ENCODE results near the gene HSPA12A.

Gene HSPA12A

DNA sequence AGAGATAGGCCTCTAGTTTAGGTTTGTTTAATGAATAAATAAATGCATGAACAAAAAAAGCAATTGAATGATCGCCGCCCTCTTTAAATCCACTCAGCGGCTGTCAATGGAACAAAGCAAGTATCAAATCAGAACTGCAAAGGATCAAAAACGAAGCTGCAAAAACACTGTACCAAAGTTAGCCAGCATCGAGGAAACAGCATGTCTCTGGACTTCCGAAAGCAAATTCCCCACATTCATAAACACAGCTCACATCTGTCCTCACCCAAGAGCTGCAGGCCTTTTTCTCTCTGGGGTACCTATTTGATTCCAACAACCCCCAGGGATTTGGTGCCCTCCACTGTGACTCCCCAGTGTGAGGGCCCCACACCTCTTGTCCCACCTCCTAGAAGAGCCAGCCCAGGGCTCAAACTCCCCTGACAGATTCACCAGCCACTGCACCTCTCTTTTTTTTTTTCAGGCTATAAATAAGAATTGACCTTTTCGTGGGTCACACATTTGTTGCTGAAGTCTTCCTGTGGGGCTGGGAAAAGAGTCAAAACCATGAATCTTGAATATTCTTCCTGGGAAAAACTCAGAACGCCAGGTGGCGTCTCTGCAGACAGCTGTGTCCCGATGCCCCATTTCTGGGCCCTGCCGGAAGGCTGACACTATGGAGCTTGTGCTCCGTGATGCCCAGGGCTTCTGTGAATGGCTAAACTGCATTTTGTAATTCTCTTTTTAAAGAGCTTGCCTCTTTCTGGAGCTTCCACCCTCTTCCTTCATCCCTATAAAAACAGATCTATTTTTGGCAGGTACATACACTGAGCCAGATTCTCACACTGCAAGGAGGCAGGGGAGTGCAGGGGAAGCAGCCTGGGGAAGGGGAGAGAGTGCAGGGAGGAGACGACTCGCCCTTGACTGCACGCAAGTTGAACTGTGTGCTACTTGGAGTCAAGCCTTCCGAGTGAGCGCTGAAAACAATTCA, 51.7 kb downstream of the HSPA12A start:
- no peak for DNase-seq

DNA sequence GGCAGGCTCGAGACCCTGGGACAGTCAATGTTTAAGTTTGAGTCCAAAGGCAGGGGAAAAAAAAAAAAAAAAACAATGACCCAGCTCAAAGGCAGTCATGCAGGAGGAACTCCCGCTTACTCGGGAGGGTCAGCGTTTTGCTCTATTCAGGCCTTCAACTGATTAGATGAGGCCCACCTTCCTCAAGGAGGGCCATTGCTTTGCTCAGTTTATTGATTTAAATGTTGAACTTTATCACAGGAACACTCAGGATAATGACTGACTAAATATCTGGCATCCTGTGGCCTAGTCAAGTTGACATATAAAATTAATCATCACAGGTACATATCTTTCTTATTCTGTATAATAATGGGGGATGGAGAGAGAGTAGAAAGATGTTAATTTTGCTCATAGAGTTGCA, 52.6 kb downstream of the HSPA12A start:
- no peak for DNase-seq

DNA sequence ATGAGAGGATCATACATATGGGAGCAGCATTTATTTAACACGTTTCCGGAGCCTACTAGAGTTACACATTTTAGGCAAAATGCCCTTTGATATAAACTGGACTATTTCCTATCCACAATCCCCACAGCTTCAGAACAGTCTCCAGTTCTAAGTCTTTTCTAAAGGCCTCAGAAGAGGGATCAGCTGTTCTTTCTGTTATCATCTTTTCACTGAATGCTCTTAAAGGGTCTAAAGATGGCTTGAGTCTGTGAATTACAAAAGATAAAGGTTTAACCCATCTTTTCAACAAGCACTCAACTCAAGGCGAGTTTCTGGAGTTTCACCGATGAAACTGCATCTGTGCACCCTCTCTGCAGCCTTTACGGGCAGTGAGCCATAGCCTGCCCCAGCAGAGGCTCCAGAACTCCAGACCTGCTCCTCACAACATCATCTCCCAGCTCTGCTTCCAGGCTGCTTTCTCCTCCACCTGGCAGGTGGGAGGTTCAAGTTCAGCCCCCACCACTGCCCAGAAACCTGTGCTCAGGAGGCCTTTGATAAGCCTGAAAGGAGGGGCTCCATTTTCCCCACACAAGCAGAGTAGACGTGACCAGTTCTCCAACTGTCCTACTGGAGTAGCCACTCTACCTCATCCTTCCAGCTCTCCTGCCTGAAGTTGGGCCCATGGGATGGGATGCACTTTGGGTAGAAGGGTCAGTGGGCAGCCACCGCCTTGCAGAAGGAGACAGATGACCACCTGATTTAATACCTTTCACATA, 53.4 kb downstream of the HSPA12A start:
- DNase-seq, result no peak

DNA sequence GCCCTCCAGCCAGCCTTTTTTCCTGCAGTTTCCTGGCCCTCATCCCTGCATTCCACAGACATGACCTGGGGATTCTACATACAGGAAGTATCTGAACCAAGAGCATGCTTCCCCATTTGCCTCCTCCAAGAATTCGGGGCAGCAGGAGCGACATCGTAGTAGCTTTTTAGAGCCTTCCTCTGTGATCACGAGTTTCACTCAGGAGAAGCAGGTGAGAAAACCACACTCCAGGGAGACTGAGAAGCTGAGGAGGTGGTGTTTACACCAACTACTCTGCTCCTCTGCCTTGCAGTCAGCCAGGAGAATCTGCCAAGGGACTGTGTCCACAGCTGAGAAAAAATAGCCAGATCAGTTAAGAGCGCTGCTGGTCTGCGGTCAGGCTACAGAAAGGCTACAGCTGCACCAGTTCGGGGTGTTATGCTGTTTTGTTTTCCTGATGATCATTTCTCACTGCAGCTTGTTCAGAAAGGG, 54.1 kb downstream of the HSPA12A start:
- no peak for DNase-seq

DNA sequence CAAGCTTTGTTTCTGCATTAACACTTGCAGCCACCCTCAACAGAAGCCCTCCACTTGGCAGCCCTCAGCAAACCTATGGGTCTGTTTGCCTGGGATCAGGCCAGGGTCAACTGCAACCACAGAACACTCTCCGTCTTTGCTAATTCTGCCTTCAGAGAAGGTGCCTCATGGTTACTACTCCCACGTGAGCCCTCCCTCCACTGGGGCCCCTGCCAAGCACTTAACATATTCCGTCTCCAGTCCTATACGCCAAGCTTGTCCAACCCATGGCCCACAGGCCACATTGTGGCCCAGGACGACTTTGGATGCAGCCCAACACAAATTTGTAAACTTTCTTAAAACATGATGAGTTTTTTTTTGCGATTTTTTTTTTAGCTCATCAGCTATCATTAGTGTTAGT, 54.7 kb downstream of the HSPA12A start:
- no peak for DNase-seq

DNA sequence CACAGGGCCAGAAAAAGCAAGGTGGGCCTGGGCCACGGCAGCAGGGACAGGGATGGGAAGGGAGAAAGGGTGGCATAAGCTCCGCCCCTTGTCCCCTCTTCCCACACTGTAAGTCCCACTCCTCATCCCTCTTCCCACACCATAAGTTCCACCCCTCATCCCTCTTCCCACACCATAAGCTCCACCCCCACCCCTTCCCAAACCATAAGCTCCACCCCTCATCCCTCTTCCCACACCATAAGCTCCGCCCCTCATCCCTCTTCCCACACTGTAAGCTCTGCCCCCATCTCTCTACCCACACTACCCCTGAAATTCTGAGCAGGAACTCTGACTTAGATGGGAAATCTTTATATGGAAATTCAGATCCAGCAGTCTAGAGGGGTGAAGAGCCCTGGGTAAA, 55.7 kb downstream of the HSPA12A start:
- no peak for DNase-seq

DNA sequence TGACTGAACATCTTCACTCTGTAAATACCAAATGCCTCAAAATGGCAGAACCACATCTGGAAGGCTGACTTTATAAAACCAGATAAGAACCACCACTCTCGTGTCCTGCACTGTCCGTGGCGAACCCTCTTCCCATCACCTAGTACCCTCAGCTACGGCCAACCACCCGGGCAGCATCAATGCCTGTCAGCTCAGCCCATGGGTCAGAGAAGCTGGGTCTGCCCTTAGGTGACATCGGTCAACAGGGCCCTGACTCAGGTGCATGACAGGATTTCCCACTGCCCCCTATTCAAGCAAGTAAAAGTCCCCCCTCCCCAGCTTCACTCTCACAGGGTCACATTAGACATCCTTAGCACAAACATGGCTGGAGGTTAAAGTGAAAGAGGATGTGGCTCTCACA, 56.6 kb downstream of the HSPA12A start:
- no peak for DNase-seq

DNA sequence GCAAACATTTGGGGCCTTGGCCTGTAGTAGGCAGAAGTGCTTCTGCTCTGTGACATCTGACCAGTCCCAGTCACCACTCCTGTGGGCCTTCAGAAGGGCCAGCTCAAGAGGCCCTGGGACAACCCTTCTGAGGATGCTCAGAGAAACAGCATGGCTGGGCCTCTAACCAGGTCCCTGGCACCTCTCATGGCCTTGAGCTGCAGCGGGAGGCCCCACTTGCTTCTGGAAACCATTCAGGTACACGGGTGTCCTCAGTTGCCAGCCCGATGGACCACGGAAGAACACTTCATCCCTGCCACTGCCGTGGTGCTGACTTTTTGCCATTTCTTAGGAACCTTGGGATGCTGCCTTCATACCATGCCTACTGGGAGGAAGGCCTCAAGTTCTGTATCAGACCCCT, 57.6 kb downstream of the HSPA12A start:
- no peak for DNase-seq

DNA sequence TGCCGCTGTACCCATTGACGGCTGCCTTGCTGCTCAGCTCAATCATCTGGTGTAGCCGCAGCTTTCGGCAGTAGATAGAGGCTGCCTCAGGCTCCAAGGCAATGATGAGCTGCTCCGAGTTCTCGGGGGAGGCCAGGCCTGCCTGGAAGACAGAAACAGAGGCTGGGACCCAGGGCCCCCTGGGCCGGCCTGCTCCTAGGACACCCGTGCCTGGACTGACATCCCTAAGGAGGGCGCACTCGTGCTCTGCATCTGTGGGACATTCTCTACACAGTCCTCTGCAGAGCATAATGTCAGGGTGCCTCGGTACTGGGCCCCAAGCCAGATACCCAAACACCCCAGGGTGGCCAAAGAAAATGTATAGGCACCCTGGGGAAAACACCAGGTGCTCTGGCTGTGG, 58.5 kb downstream of the HSPA12A start:
- DNase-seq, result no peak

DNA sequence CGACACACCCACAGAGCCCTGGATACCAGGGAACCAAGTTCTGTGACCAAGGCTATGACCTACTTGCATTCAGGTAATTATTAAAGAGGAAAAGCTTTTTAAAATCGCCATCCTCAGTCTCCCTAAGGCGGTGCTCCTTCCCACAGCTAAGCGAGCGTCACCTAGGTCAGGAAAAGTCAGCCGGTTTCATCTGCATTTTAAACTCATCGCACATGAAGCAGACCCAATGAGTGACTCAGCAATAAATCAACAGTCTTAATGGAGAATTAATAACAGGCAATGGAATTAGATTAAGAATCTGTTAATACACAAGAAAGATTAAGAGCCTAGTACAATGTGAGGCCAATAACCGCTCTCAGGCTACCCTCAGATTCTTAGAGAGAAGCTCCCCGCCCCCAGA, 59.2 kb downstream of the HSPA12A start:
- no peak for DNase-seq

DNA sequence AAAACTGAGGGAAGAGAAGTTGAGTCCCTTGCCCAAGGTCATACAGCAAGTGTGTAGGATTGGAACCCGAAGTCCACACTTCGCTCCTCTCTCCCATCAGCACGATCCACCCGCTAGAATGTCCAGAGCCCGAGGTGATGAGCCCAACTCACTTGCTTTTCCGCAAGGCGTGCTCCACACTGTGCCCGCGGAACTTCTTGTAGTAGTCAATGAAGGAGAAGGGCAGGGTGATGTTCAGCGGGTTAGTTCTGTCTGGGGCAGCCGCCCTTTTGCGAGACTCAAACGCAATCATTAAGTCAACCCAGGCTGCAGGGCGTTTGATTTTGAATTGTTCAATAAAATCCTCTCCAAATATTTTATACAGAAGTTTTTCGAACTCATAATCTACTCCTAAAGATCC, 63.0 kb downstream of the HSPA12A start:
- no peak for DNase-seq

DNA sequence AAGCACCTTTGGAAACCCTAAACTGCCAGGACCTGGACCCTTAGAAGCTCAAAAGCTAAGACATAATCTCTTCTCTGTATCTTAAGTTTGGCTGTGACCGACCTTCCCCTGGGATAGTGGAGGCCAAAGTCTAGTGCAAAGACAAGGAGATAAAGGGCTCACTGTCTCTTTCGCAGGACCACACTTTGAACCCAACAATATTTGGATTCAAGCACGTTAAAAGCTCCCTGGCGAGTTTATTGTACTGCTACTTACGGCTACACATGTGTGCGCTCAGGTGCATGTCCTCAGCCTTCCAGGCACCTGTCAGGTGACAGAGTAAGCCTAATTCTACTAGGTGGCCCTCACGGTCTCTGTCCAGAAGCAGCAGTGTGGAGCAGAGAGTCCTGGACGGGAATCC, 65.7 kb downstream of the HSPA12A start:
- no peak for DNase-seq

DNA sequence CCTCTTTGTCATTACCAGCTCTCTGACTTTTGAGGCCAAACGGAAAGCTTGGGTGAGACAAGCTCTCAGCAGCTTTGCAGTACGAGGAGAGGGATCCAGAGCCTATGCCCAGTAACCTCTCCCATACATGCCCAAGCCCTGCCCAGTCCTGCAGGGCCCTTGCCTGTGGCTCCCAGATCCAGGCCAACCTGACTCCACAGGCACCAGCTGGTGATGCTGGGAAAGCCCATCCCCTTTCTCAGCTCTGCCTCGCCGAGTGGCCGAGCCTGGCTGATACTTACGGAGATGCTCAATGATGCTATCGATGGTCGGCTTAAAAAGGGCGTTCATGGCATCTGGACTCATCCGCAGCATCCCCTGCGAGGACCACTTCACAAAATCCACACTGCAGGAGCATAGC, 66.2 kb downstream of the HSPA12A start:
- DNase-seq, result no peak

DNA sequence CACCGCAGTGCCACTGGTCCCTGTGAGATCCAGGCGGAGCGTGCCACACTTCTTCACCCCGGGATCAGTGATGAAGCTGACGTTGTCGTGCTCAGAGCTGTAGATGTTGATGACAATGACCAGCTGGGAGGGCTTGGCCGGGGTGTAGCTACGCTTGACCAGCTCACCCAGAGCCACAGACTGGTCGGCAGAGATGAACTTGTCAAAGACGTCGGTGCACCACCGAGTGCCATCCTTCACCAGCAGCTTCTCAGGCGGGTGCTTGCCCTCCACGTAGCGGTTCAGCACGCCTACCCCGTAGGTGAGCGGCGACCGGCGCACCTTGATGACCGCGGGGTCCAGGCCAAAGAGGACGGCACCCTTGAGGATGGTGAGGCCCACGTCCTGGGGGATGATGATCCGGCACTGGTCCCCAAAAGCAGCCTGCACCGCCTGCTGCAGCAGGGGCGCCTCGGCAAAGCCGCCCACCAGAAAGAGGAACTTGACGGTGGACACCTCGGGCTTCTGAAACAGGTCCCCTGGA, 67.4 kb downstream of the HSPA12A start:
- no peak for DNase-seq

DNA sequence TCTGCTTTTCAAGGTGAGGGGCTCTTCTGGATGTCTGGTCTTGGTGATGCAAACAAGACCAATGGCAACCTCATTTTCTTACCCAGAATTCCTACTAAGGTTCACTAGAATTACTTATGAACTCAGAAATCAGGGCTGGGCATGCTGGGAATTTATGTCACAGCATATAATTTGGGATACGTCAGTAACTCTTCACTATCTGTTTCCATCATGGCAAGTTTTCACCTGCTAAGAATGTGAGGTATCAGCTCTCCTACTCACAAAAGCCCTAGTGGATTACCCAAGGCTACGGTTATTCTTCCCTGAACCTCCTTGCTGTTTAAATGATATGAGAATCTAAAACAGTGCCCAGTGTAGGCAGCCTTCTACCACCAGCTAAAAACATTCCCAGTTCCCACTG, 68.5 kb downstream of the HSPA12A start:
- DNase-seq, result no peak

DNA sequence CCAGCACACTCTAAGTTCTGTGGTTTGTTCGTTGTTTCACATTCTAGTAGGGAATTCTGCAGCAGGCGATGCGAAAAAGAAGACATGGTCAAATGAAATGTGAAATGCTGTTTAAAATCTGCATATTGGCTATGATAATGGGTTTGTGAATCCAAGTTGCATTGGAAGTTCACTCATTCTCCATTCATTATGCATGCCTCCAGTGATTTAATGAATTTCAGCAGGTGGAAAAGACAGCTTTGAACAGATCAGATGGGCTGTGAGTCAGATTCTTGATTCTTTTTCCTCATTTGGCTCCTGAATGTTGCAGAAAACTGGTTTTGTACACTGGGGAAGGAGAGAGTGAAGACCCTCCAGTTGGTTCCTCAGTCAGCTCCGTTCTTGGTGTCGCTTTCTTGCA, 69.5 kb downstream of the HSPA12A start:
- DNase-seq, result no peak

DNA sequence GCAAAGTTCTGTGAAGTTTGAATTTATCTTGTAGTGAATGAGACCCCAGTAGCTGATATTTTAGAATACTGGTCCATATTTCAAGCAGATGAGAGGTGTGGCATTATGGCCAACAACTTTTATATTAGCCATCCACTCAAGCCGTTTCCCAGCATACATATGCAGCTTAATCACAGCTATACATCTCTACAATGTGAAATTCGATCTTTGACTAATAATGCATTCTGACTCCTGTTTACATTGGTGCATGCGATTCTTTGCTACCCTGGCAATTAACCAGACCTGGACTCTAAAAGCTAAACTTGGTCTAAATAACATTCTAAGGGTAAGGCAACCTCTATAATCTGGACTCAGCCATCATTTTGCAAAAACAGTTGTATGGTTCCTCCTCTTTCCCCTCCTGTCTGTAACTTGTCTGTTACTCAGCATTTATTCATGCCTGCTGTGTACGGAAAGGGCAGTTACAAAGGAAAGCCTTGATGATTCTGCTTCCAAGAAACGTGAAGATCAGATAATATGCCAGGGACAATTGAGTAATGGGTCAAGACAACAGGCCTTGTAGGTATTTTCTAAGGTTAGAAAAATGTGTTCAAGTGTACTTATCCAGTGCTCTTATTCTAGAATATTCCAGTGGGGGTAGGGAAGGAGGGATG, 71.0 kb downstream of the HSPA12A start:
- DNase-seq, result no peak

DNA sequence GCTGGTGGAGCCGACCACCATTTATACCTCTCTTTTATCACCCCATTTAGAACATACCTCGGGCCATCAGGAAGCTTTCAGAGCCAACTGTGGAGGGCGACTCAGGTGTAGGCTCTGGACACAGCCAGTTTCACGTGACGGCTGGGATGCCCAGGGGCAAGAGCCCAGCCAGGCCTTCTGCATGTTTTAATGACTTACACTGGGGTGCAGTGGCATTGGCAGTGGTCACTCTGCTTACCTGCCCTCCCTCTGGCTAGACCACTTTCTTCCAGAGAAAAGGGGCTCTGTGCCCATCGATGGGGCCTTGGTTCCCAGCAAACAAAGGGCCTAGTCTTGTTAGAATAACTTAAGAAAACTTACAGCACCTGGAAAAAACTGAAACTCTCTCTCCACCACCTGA, 71.7 kb downstream of the HSPA12A start:
- no peak for DNase-seq

DNA sequence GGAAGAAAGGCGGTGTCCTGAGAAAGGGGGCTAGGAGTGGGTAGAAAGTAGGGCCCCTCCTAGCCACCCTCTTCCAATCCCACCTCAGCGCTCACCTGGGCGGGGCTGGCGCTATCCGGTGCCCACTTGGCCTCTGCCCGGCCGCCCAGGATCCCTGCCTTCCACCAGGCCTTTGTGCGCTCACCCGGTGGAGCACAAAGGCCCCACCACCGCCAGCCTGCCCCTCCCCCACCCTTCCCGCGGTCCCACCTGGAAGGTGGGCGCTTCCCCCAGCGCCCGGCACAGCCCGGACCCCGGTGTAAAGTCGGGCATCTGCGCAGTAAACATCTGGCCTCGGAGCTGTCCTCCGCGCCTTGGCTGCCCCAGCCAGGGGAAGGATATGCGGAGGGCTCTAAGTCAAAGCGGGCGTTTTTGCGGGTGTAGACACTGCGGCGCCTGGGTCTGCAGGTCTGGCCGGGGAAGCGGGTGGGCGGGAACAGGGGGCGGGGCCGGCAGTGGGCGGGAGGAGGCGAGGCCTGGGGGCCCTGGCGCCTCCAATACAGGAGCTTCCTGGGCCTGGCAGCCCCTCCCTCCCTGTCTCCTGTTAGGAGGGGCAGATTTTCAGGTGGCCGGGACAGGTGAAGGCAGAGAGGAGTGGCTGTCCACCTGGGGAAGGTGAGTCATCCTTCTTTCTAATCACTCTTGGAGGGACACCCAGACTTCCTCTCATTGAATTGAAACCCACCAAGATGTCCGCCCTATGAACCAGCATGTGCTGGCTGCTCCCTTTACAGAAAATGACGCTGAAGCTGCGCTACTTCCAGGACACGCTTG, 72.3 kb downstream of the HSPA12A start:
- no peak for DNase-seq

DNA sequence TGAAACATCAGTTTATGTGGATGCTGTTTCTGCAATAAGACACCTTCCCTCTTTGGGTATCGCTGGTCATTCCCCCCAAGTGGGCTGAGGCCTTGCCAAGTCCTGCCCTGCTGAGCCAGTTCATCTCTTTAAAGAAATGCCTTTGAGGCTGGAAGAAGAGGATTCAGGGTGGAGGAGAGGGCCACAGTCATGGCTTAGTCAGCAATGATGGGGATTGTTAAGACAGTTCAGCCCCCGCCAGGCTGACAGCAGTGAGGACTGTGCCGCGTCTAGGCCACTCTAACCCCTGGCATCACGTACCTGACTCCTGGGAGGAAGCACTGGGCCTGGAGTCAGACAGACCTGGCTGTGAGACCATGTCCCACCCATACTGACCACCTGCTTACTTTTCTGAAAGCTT, 73.3 kb downstream of the HSPA12A start:
- DNase-seq, result no peak

DNA sequence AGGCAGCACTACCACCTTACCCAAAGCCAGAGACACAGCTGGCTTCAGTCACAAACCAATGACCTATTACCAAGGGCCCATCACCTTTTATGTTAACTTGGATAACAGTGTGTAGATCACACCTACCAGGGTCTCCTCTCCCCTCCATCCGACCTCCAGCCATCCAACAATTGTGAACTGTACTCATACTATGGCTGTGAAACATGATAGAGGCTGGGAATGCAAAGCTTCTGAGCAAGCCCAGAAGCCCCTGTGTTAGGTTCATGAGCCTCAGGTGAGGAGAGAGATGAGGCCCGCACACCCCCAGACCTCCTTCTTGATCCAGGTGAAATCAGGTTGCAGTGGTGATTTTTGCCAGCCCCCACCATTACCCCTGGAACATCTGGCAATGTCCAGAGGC, 73.9 kb downstream of the HSPA12A start:
- DNase-seq, result no peak

DNA sequence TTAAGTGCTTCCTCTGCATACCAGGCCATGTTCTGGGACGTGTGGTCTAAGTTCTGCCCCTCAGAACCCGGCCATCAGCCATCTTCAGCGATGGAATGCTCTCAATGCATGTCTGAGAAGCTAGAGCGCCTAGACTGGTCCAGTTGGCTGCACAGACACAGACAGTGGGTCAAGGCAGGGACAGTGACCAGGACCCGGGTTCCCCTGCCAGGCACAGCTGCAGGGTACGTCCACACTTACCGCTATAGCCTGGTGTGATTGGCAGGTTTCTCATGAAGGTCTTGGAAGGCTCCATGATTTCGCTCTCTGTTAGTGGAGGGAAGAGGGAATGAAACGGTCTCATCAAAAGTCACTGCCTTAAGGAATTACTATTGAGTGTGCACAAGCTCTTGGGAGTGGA, 74.3 kb downstream of the HSPA12A start:
- no peak for DNase-seq

DNA sequence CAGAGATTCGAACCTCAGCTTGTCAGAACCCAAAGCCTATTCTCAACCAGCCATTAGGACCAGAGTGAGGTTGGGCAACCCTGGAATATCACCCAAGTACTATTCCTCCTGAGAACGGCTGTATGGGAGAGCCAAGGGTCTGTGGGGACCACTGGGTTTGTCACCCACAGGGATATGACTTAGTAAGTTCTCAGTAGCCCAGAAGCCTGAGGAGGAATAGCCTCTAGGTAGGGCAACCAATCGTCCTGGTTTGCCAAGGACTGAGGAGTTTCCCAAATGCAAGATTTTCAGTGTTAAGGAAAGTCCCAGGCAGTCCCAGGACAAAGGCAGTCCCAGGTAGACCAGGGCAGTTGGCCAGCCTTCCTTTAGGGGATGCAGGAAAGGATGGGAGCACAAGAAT, 74.9 kb downstream of the HSPA12A start:
- no peak for DNase-seq
